Psoas muscle (tissue), 8 donors: ENCODE results near the gene INAVA. TPM values are rescaled to one million over a fixed set of nuclear protein-coding genes. Genes with fewer than 3 reads are reported as not detected.

Experiments used
- ATAC-seq, 4 donors: fragments of 200-7000 bp; cut with Tn5 transposase; one replicate each; pipeline ENCODE4 v1.9.1; 2020; ENCODE audit warnings: moderate library complexity in 3 of 4, mild to moderate bottlenecking in 2 of 4
- DNase-seq, 2 donors: peaks; one replicate each; pipeline ENCODE4 v3.0.0-alpha.2; 2020
- H3K27ac ChIP-seq: fragments of 200-600 bp; one replicate; pipeline ENCODE4 v1.8.0; 2022
- H3K27me3 ChIP-seq, 3 donors: fragments of 200-600 bp in 1 of 3; one replicate each; pipeline versions ENCODE4 v1.6.1 to v1.8.0; 2013 to 2022; ENCODE audit warnings: low read length in 2 of 3, mild to moderate bottlenecking in 2 of 3, moderate library complexity in 1 of 3; ENCODE audit not compliant: insufficient read depth in 3 of 3
- H3K36me3 ChIP-seq, 2 donors: fragments of 200-600 bp in 1 of 2; one replicate each; pipeline versions ENCODE4 v1.6.1 to v1.8.0; 2013 to 2022; ENCODE audit warnings: low read depth in 1 of 2, mild to moderate bottlenecking in 1 of 2, moderate library complexity in 1 of 2; ENCODE audit not compliant: insufficient read depth in 1 of 2
- H3K4me1 ChIP-seq: fragments of 200-600 bp; one replicate; pipeline ENCODE4 v1.8.0; 2022
- H3K4me3 ChIP-seq: fragments of 200-600 bp; one replicate; pipeline ENCODE4 v1.8.0; 2022; ENCODE audit warnings: mild to moderate bottlenecking
- H3K9me3 ChIP-seq: fragments of 200-600 bp; one replicate; pipeline ENCODE4 v1.8.0; 2022
- WGBS, 3 donors: extraction: QIAGEN DNeasy Blood & Tissue Kit; methylation state at CpG; one replicate each; pipeline versions ENCODE4 v1.1.6 to v1.1.7; 2013; 5-methylcytosine and 5-hydroxymethylcytosine counted together
- intact Hi-C, 2 donors: fragments of 100-400 bp; cut with DNase I; formaldehyde crosslinking; loops; one replicate each; pipeline versions ENCODE4 v1.11.0 to v1.14.2; 2022
- polyA plus RNA-seq, 3 donors: library from polyadenylated mRNA; stranded (reverse); fragments of 200-250 nt; gene quantifications; one replicate each; pipeline ENCODE4 v1.2.3, GENCODE V29; 2013
- total RNA-seq, 4 donors: library from RNA; stranded (reverse); fragmentation: NEBNext Ultra II Directional in 2 of 4; extraction: Animal tissue kit (Norgen Biotek cat#: 25700) in 2 of 4; gene quantifications; one replicate each; pipeline versions ENCODE4 v1.2.1 to v1.2.4, GENCODE V29; 2021 to 2023
- TF ChIP-seq, protein P1 (sequence below): fragments of 200-600 bp; IDR thresholded peaks from one replicate; pipeline ENCODE4 v1.8.0; 2022; ENCODE audit warnings: antibody characterized with exemption
- donor health status: healthy with polysubstance abuse.
- donor health status: DM: no; HTN: no; CAD: no; lungs with moderate emphysema.
- donor health status: Bipolar disorder and iron deficiency.
- donor health status: healthy.
- donor health status: DM: yes; HTN: yes; CAD: no.
- donor health status: DM: no; HTN: no; CAD: no.
- donor health status: DM: no; HTN: no; CAD: no.
- donor health status: DM: yes; HTN: yes; CAD: no.

The INAVA gene
- total and polyA plus RNA-seq, 7 donors = 0.04 TPM; not detected in 6

DNA sequence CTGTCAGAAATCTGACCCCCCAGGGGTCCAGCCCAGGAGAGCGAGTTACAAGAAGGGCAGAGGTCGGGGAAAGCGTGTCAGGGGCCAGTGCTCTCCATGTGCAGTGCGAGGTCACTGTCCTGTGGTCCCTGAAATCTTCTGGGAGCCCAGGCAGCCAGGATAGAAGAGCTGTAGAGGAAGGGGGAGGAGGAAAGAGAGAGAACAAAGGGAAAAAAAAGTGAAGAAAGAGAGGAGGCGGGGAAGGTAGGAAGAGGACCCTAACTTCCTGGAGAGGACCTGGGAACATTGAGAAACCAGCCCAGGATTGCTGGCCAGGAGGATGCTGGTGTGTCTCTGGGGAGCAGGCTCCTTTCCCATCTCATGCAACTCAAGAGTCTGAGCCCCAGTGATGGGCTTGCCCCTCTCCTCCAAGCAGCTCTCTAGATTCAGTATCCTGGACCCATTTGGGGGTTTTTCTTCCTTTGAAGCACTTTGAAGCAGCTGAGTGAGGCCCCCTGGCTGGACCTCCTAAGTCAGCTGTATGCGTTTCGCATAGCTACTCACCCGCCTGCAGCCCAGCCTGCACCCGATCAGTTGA, 6.8 kb upstream of the INAVA start:
- Histone ChIP-seq H3K9me3 (no peaks in the 10 kb centered on the region), H3K36me3 (no peaks in the 10 kb centered on the region), H3K4me1 (peaks cover 11% of the 10 kb centered on the region), H3K27ac (no peak overlapping the region), H3K27me3 (peaks cover 0 to 26% (median 16%) of the 10 kb centered on the region in 3 donors), H3K4me3 (no peak overlapping the region)
- intact Hi-C loops = no loop called here
- ATAC-seq (no peak), DNase-seq (no peak)
- TF ChIP-seq, protein P1, sequence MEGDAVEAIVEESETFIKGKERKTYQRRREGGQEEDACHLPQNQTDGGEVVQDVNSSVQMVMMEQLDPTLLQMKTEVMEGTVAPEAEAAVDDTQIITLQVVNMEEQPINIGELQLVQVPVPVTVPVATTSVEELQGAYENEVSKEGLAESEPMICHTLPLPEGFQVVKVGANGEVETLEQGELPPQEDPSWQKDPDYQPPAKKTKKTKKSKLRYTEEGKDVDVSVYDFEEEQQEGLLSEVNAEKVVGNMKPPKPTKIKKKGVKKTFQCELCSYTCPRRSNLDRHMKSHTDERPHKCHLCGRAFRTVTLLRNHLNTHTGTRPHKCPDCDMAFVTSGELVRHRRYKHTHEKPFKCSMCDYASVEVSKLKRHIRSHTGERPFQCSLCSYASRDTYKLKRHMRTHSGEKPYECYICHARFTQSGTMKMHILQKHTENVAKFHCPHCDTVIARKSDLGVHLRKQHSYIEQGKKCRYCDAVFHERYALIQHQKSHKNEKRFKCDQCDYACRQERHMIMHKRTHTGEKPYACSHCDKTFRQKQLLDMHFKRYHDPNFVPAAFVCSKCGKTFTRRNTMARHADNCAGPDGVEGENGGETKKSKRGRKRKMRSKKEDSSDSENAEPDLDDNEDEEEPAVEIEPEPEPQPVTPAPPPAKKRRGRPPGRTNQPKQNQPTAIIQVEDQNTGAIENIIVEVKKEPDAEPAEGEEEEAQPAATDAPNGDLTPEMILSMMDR = no peak
- 80 to 84% (median 82%) methylated on average over 9 of the region's 9 CpGs for WGBS, 3 donors

DNA sequence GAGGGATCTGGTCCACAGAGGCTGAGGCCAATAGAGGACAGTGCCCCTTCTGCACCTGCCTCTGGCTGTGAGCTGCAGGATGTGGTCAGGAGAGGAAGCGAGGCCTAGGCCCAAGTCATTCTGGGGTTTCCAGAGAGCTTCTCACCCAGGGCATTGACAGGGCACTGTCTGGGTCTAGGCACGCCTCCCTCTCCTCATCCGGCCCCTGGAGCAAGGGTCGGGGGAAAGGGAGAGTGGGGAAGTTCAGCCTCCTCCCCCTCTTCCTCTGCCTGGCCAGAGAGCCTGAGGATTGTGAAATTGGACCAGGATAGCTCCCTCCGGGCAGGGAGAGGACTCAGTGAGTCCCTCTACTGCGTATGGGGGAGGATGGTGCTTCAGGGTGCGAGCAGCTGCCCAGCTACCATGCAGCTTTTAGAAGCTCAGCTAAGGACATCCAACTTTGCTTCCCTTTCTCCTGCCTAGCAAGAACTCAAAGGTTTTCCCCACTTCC, 6.3 kb upstream of the INAVA start:
- TF ChIP-seq, protein P1 = no peak
- no peak overlapping the region for H3K4me3 ChIP-seq

DNA sequence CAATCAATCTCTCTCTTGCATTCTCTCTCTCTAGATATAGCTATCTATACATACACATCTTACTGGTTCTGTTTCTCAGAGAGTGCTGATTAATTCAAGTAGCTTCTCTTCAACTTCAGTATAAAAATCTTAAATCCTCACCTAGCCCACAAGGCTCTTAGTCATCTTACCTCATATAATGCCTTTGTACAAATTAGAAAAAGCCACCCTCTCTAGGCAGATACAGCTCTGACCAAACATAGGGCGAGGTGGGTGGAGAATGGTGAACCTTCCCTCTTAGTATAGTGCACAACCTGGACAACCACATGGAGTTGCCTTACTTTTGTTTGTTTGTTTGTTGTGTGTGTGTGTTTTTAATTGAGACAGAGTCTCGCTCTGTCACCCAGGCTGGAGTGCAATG, 5.1 kb upstream of the INAVA start:
- WGBS, 3 donors = 95 to 100% (median 98%) methylated on average over 2 of the region's 2 CpGs
- TF ChIP-seq, protein P1 = no peak
- Histone ChIP-seq H3K4me1 (peaks cover 11% of the 10 kb centered on the region), H3K27ac (no peak overlapping the region), H3K4me3 (no peak overlapping the region), H3K27me3 (peaks cover 0 to 32% (median 19%) of the 10 kb centered on the region in 3 donors), H3K9me3 (no peaks in the 10 kb centered on the region), H3K36me3 (no peaks in the 10 kb centered on the region)
- intact Hi-C loops = no loop called here
- DNase-seq = no peak
- no peak for ATAC-seq

More for the DNA sequence above, 6.3 kb upstream of the INAVA start:
- WGBS, 3 donors = 58 to 70% (median 67%) methylated on average over 6 to 7 of the region's 7 CpGs
- H3K36me3 ChIP-seq = no peaks in the 10 kb centered on the region
- H3K9me3 ChIP-seq = no peaks in the 10 kb centered on the region
- H3K27ac ChIP-seq = no peak overlapping the region
- intact Hi-C loops = no loop called here
- H3K4me1 ChIP-seq = peaks cover 11% of the 10 kb centered on the region
- DNase-seq (no peak), ATAC-seq (no peak)
- peaks cover 0 to 32% (median 18%) of the 10 kb centered on the region in 3 donors for H3K27me3 ChIP-seq

DNA sequence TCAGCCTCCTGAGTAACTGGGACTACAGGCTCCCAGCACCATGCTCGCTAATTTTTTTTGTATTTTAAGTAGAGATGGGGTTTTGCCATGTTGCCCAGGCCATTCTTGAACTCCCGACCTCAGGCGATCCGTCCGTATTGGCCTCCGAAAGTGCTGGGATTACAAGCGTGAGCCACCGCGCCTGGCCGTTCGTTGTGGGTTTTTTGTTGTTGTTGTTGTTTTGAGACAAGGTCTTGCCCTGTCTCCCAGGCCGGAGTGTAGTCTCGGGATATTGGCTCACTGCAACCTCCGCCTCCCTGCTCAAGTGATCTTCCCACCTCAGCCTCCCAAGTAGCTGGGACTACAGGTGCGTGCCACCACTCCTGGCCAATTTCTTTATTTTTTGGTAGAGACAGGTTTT, 4.7 kb upstream of the INAVA start:
- no peaks in the 10 kb centered on the region for H3K9me3 ChIP-seq
- WGBS, 3 donors = 96 to 99% (median 98%) methylated on average over 15 of the region's 15 CpGs
- H3K36me3 ChIP-seq = no peaks in the 10 kb centered on the region
- TF ChIP-seq, protein P1 = no peak
- peaks cover 11% of the 10 kb centered on the region for H3K4me1 ChIP-seq
- DNase-seq = no peak
- intact Hi-C loops = loop anchor here in 1 of 2 donors (10.0 kb wide), 1 partner anchor 155 kb away; no protein-coding TSS in a partner anchor
- H3K27ac ChIP-seq = no peak overlapping the region
- ATAC-seq = no peak
- H3K4me3 ChIP-seq = no peak overlapping the region
- H3K27me3 ChIP-seq = peaks cover 0 to 32% (median 19%) of the 10 kb centered on the region in 3 donors
